Sigmoid colon (tissue), 7 donors: ENCODE measurements around the gene UBL3. TPM values are rescaled to one million over a fixed set of nuclear protein-coding genes. Genes with fewer than 3 reads are reported as not detected.

Experiments used
- DNase-seq: peaks from one replicate; pipeline ENCODE4 v3.0.0-alpha.2; 2019
- H3K27ac ChIP-seq, 4 donors: fragments of 200-600 bp; sonication (generic); one replicate each; pipeline ENCODE4 v1.5.1; 2016 to 2019; ENCODE audit warnings: mild to moderate bottlenecking in 1 of 4
- H3K27me3 ChIP-seq, 3 donors: fragments of 200-600 bp; sonication (generic); one replicate each; pipeline ENCODE4 v1.5.1; 2019; ENCODE audit warnings: mild to moderate bottlenecking in 1 of 3
- H3K36me3 ChIP-seq, 4 donors: fragments of 200-600 bp; sonication (generic); one replicate each; pipeline ENCODE4 v1.5.1; 2016 to 2019
- H3K4me1 ChIP-seq, 4 donors: fragments of 200-600 bp; sonication (generic); one replicate each; pipeline ENCODE4 v1.5.1; 2017 to 2019
- H3K4me3 ChIP-seq, 4 donors: fragments of 200-600 bp; sonication (generic); one replicate each; pipeline ENCODE4 v1.5.1; 2017 to 2019; ENCODE audit warnings: mild to moderate bottlenecking in 2 of 4, moderate library complexity in 1 of 4
- H3K9me3 ChIP-seq, 4 donors: fragments of 200-600 bp in 3 of 4; sonication (generic) in 3 of 4; one replicate each; pipeline versions ENCODE4 v1.5.1 to v1.6.1; 2013 to 2019
- EP300 ChIP-seq, 4 donors: sonication (generic); formaldehyde crosslinking; IDR thresholded peaks; one replicate each; pipeline ENCODE4 v1.6.1; 2017; ENCODE audit warnings: antibody characterized with exemption in 4 of 4
- POLR2A ChIP-seq, 2 donors: fragments of 450-650 bp; IDR thresholded peaks; one replicate each; pipeline ENCODE4 v1.6.1; 2016; ENCODE audit warnings: antibody characterized with exemption in 2 of 2, mild to moderate bottlenecking in 2 of 2, moderate library complexity in 2 of 2
- POLR2AphosphoS5 ChIP-seq, 4 donors: sonication (generic); formaldehyde crosslinking; IDR thresholded peaks; one replicate each; pipeline ENCODE4 v1.6.1; 2017; ENCODE audit warnings: antibody characterized with exemption in 4 of 4
- WGBS, 2 donors: extraction: QIAGEN DNeasy Blood & Tissue Kit; methylation state at CpG; one replicate each; pipeline ENCODE4 v1.1.7; 2013; 5-methylcytosine and 5-hydroxymethylcytosine counted together
- intact Hi-C: fragments of 100-400 bp; cut with DNase I; formaldehyde crosslinking; loops from one replicate; pipeline ENCODE4 v1.15.1; 2023
- polyA plus RNA-seq, 3 donors: library from polyadenylated mRNA; stranded (reverse); fragments of 200-250 nt; gene quantifications; one replicate each; pipeline ENCODE4 v1.2.3, GENCODE V29; 2013
- total RNA-seq, 4 donors: library from RNA; depleted of rRNA; stranded (reverse); fragments of >200 nt; gene quantifications; one replicate each; pipeline ENCODE4 v1.1.0, GENCODE V29; 2016
- TF ChIP-seq, protein P1 (sequence below), 4 experiments: fragments of 450-650 bp in 3 of 4; fragments of 200-600 bp in 1 of 4; IDR thresholded peaks; one replicate each; pipeline ENCODE4 v1.5.1; 2016 to 2019; ENCODE audit warnings: antibody characterized with exemption in 4 of 4, mild to moderate bottlenecking in 3 of 4, moderate library complexity in 2 of 4
- donor health status: healthy with polysubstance abuse.
- donor health status: Bipolar disorder and iron deficiency.
- donor health status: healthy.

The UBL3 gene
- total and polyA plus RNA-seq, 7 donors = 19.1 to 48.6 (median 41.1) TPM

GRCh38 chr13:29889111-29889510, 38.7 kb upstream of the UBL3 start:
- no peak for DNase-seq
- no peaks in the 10 kb centered on the region for H3K4me1 ChIP-seq
- no peak overlapping the region for H3K27ac ChIP-seq
- no peaks in the 10 kb centered on the region for H3K9me3 ChIP-seq
- H3K36me3 ChIP-seq = no peaks in the 10 kb centered on the region
- intact Hi-C loops = no loop called here
- TF ChIP-seq EP300 (IDR thresholded peaks at IDR 0.05) (no peak), POLR2AphosphoS5 (IDR thresholded peaks at IDR 0.05) (no peak), POLR2A (IDR thresholded peaks at IDR 0.05) (no peak)
- TF ChIP-seq, protein P1, sequence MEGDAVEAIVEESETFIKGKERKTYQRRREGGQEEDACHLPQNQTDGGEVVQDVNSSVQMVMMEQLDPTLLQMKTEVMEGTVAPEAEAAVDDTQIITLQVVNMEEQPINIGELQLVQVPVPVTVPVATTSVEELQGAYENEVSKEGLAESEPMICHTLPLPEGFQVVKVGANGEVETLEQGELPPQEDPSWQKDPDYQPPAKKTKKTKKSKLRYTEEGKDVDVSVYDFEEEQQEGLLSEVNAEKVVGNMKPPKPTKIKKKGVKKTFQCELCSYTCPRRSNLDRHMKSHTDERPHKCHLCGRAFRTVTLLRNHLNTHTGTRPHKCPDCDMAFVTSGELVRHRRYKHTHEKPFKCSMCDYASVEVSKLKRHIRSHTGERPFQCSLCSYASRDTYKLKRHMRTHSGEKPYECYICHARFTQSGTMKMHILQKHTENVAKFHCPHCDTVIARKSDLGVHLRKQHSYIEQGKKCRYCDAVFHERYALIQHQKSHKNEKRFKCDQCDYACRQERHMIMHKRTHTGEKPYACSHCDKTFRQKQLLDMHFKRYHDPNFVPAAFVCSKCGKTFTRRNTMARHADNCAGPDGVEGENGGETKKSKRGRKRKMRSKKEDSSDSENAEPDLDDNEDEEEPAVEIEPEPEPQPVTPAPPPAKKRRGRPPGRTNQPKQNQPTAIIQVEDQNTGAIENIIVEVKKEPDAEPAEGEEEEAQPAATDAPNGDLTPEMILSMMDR (IDR thresholded peaks at IDR 0.05) = no peak
- no peak overlapping the region for H3K4me3 ChIP-seq
- H3K27me3 ChIP-seq = no peaks in the 10 kb centered on the region
- 91 to 98% methylated on average over 3 of the region's 3 CpGs for WGBS, 2 donors

- TF ChIP-seq EP300 (IDR thresholded peaks at IDR 0.05) = no peak
- intact Hi-C loops = no loop called here
- Histone ChIP-seq H3K36me3 (no peaks in the 10 kb centered on the region), H3K4me1 (no peaks in the 10 kb centered on the region), H3K9me3 (no peaks in the 10 kb centered on the region), H3K27me3 (no peaks in the 10 kb centered on the region), H3K27ac (no peak overlapping the region), H3K4me3 (no peak overlapping the region)
- no peak for DNase-seq
- 76% methylated on average over 4 of the region's 4 CpGs for WGBS, 2 donors
Measured at GRCh38 chr13:29888306-29888705, 37.9 kb upstream of the UBL3 start.

GRCh38 chr13:29887686-29888085, 37.3 kb upstream of the UBL3 start:
- intact Hi-C loops = no loop called here
- WGBS, 2 donors = 85 to 86% methylated on average over 5 of the region's 5 CpGs
- no peaks in the 10 kb centered on the region for H3K9me3 ChIP-seq
- no peaks in the 10 kb centered on the region for H3K4me1 ChIP-seq
- DNase-seq = no peak
- H3K36me3 ChIP-seq = no peaks in the 10 kb centered on the region
- no peak for TF ChIP-seq POLR2AphosphoS5 (IDR thresholded peaks at IDR 0.05)
- TF ChIP-seq EP300 (IDR thresholded peaks at IDR 0.05) = no peak
- TF ChIP-seq, protein P1 (IDR thresholded peaks at IDR 0.05) = no peak
- TF ChIP-seq POLR2A (IDR thresholded peaks at IDR 0.05) = no peak
- no peak overlapping the region for H3K27ac ChIP-seq
- H3K4me3 ChIP-seq = no peak overlapping the region
- no peaks in the 10 kb centered on the region for H3K27me3 ChIP-seq

- TF ChIP-seq, protein P1 (IDR thresholded peaks at IDR 0.05) = no peak
- no peak for TF ChIP-seq POLR2AphosphoS5 (IDR thresholded peaks at IDR 0.05)
- no peak for TF ChIP-seq POLR2A (IDR thresholded peaks at IDR 0.05)
- no peak for TF ChIP-seq EP300 (IDR thresholded peaks at IDR 0.05)
- DNase-seq = no peak
- intact Hi-C loops = no loop called here
- H3K27ac ChIP-seq = no peak overlapping the region
- no peaks in the 10 kb centered on the region for H3K4me1 ChIP-seq
- no peaks in the 10 kb centered on the region for H3K36me3 ChIP-seq
- H3K27me3 ChIP-seq = no peaks in the 10 kb centered on the region
- 74 to 78% methylated on average over 5 of the region's 5 CpGs for WGBS, 2 donors
- no peak overlapping the region for H3K4me3 ChIP-seq
- H3K9me3 ChIP-seq = no peaks in the 10 kb centered on the region
Measured at GRCh38 chr13:29887030-29887557, 36.7 kb upstream of the UBL3 start.

GRCh38 chr13:29886446-29886845, 36.0 kb upstream of the UBL3 start:
- intact Hi-C loops = no loop called here
- DNase-seq = no peak
- H3K27me3 ChIP-seq = no peaks in the 10 kb centered on the region
- TF ChIP-seq EP300 (IDR thresholded peaks at IDR 0.05) (no peak), POLR2AphosphoS5 (IDR thresholded peaks at IDR 0.05) (no peak), POLR2A (IDR thresholded peaks at IDR 0.05) (no peak)
- TF ChIP-seq, protein P1 (IDR thresholded peaks at IDR 0.05) = no peak
- H3K4me3 ChIP-seq = no peak overlapping the region
- no peaks in the 10 kb centered on the region for H3K36me3 ChIP-seq
- 89 to 92% methylated on average over 8 of the region's 8 CpGs for WGBS, 2 donors
- no peaks in the 10 kb centered on the region for H3K4me1 ChIP-seq
- H3K9me3 ChIP-seq = no peaks in the 10 kb centered on the region
- no peak overlapping the region for H3K27ac ChIP-seq
